K562 (cell line): ENCODE results near the gene DENND2A. TPM values are rescaled to one million over a fixed set of nuclear protein-coding genes. Genes with fewer than 3 reads are reported as not detected.

Experiments used
- BRD4 ChIP-seq: fragments of 200-600 bp; sonication (generic); IDR thresholded peaks from 2 replicates; pipeline ENCODE4 v1.6.1; 2017; ENCODE audit warnings: inconsistent platforms
- CHD7 ChIP-seq: fragments of 200-600 bp; sonication (generic); IDR thresholded peaks from one replicate; pipeline ENCODE4 v1.6.1; 2012; ENCODE audit warnings: mild to moderate bottlenecking, low read depth, low read length, inconsistent platforms
- MAFK ChIP-seq: IDR thresholded peaks from 2 replicates; pipeline ENCODE4 v1.6.1; 2011; ENCODE audit warnings: low read length, improper control_type of control experiment
- RBM15 ChIP-seq: fragments of 200-400 bp; formaldehyde crosslinking; IDR thresholded peaks from 2 replicates; pipeline ENCODE4 v1.6.1; 2018; ENCODE audit warnings: mild to moderate bottlenecking, low read length, moderate library complexity; ENCODE audit not compliant: insufficient read depth
- SREBF2 ChIP-seq: sonication (generic); formaldehyde crosslinking; IDR thresholded peaks from 2 replicates; pipeline ENCODE4 v1.4.0; 2020; ENCODE audit warnings: mild to moderate bottlenecking, missing genetic modification reagents
- ZBTB7A ChIP-seq: IDR thresholded peaks from 2 replicates; pipeline ENCODE4 v1.6.1; 2011; ENCODE audit warnings: low read depth, mild to moderate bottlenecking, low read length, moderate library complexity, borderline replicate concordance; ENCODE audit not compliant: control insufficient read depth
- polyA plus RNA-seq, 8 experiments: library from polyadenylated mRNA; depleted of rRNA in 4 of 8; stranded (reverse) in 5 of 8; unstranded in 3 of 8; fragments of >200 nt; fragmentation: Nextera tagmentation in 2 of 8; fragmentation: Illumina TruSeq in 1 of 8; extraction: Ambion mirVana in 2 of 8; extraction: Trizol in 1 of 8; gene quantifications; 2 replicates each; pipeline versions ENCODE4 v1.2.1 to v1.2.3, GENCODE V29; 2011 to 2014; ENCODE audit warnings: inconsistent platforms in 1 of 8, missing spikeins in 1 of 8
- total RNA-seq, 7 experiments: library from RNA; depleted of rRNA in 6 of 7; stranded (reverse); fragments of >200 nt in 6 of 7; fragmentation: Illumina TruSeq in 2 of 7; extraction: Trizol in 2 of 7; gene quantifications; 2 replicates each; pipeline versions ENCODE4 v1.2.1 to v1.2.3, GENCODE V29; 2011 to 2021; ENCODE audit warnings: low replicate concordance in 1 of 7
- TF ChIP-seq, protein P1 (sequence below), 2 experiments: fragments of 450-650 bp; formaldehyde crosslinking in 1 of 2; IDR thresholded peaks; 2 replicates each; pipeline versions ENCODE4 v1.4.0 to v1.6.1; 2014 to 2020; ENCODE audit warnings: mild to moderate bottlenecking in 2 of 2, borderline replicate concordance in 1 of 2, low read depth in 1 of 2

The DENND2A gene
- total and polyA plus RNA-seq, 9 of the 15 experiments (the other 6 are each of a cell fraction or from before 2014, with no cell fraction given), result not detected

- TF ChIP-seq CHD7, result no peak
- no peak for TF ChIP-seq ZBTB7A
- TF ChIP-seq MAFK, result no peak
- TF ChIP-seq, protein P1, sequence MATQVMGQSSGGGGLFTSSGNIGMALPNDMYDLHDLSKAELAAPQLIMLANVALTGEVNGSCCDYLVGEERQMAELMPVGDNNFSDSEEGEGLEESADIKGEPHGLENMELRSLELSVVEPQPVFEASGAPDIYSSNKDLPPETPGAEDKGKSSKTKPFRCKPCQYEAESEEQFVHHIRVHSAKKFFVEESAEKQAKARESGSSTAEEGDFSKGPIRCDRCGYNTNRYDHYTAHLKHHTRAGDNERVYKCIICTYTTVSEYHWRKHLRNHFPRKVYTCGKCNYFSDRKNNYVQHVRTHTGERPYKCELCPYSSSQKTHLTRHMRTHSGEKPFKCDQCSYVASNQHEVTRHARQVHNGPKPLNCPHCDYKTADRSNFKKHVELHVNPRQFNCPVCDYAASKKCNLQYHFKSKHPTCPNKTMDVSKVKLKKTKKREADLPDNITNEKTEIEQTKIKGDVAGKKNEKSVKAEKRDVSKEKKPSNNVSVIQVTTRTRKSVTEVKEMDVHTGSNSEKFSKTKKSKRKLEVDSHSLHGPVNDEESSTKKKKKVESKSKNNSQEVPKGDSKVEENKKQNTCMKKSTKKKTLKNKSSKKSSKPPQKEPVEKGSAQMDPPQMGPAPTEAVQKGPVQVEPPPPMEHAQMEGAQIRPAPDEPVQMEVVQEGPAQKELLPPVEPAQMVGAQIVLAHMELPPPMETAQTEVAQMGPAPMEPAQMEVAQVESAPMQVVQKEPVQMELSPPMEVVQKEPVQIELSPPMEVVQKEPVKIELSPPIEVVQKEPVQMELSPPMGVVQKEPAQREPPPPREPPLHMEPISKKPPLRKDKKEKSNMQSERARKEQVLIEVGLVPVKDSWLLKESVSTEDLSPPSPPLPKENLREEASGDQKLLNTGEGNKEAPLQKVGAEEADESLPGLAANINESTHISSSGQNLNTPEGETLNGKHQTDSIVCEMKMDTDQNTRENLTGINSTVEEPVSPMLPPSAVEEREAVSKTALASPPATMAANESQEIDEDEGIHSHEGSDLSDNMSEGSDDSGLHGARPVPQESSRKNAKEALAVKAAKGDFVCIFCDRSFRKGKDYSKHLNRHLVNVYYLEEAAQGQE (IDR thresholded peaks at IDR 0.05; ENCODE audit: borderline replicate concordance), result peak; percentile 90
- TF ChIP-seq, protein P1 (CRISPR knock-in tag; IDR thresholded peaks at IDR 0.05; ENCODE audit: low read depth), result no peak
- no peak for TF ChIP-seq RBM15
- TF ChIP-seq BRD4, result no peak
- TF ChIP-seq SREBF2 (CRISPR knock-in tag), result no peak
Measured at GRCh38 chr7:140653319-140654108, 12.9 kb upstream of the DENND2A start (continued).
